NB4 (cell line): Measurements from ENCODE around the gene ARHGAP1.

Experiments
- CTCF ChIP-seq: IDR thresholded peaks from one replicate; pipeline ENCODE4 v1.5.1; 2012; ENCODE audit warnings: low read depth, low read length
- MAX ChIP-seq: IDR thresholded peaks from 2 replicates; pipeline ENCODE4 v1.6.1; 2011; ENCODE audit warnings: low read depth, low read length
- MYC ChIP-seq: IDR thresholded peaks from 2 replicates; pipeline ENCODE4 v1.6.1; 2011; ENCODE audit warnings: low read depth, low read length

- no peak for TF ChIP-seq CTCF
- TF ChIP-seq MAX = no peak
- no peak for TF ChIP-seq MYC
These were observed 10.4 kb upstream of the ARHGAP1 start for GRCh38 chr11:46710821-46711269.
